HEK293 (cell line): ENCODE measurements around the gene TRPC4AP.

Experiments used
- CTCF ChIA-PET: fragments of 350-600 bp; formaldehyde crosslinking; extraction: SDS; loops from one replicate; lab custom pipeline; 2021; ENCODE audit warnings: antibody characterized with exemption; lab: Yijun Ruan, JAX
- POLR2A ChIA-PET: fragments of 300-600 bp; formaldehyde crosslinking; extraction: SDS; loops from one replicate; lab custom pipeline; 2020; ENCODE audit warnings: antibody characterized with exemption, inconsistent platforms; lab: Yijun Ruan, JAX
- H3K27ac ChIP-seq: fragments of 200-500 bp; sonication (Bioruptor generic); 2 replicates; pipeline ENCODE4 v1.5.1; 2014; ENCODE audit warnings: low read depth, low read length, control low read depth, inconsistent platforms; ENCODE audit errors: extremely low read depth
- H3K36me3 ChIP-seq, 2 experiments: fragments of 200-500 bp in 1 of 2; sonication (Bioruptor generic) in 1 of 2; 1 replicate in 1 of 2; 2 replicates in 1 of 2; pipeline ENCODE4 v1.5.1; 2014 to 2017; ENCODE audit warnings: inconsistent platforms in 2 of 2, low read length in 2 of 2; ENCODE audit not compliant: control insufficient read depth in 2 of 2, insufficient read depth in 1 of 2
- H3K4me1 ChIP-seq: fragments of 200-500 bp; sonication (Bioruptor generic); 2 replicates; pipeline ENCODE4 v1.5.1; 2014; ENCODE audit warnings: mild to moderate bottlenecking, low read length, inconsistent platforms; ENCODE audit not compliant: control insufficient read depth, insufficient read depth
- H3K4me3 ChIP-seq: 2 replicates; pipeline ENCODE4 v1.5.1; 2011; ENCODE audit warnings: low read depth, mild to moderate bottlenecking, control low read depth, low read length, moderate library complexity
- H3K9me3 ChIP-seq: fragments of 200-500 bp; sonication (Bioruptor generic); 2 replicates; pipeline ENCODE4 v1.5.1; 2014; ENCODE audit warnings: low read depth, low read length, inconsistent platforms; ENCODE audit not compliant: control insufficient read depth, insufficient read depth
- HIC1 ChIP-seq: fragments of 450-650 bp; formaldehyde crosslinking; IDR thresholded peaks from 2 replicates; pipeline ENCODE4 v1.5.1; 2016; ENCODE audit warnings: missing biosample characterization, missing genetic modification characterization
- KLF1 ChIP-seq: fragments of 450-650 bp; formaldehyde crosslinking; IDR thresholded peaks from 2 replicates; pipeline ENCODE4 v1.5.1; 2016; ENCODE audit warnings: missing biosample characterization, missing genetic modification characterization
- MYNN ChIP-seq: fragments of 450-650 bp; formaldehyde crosslinking; IDR thresholded peaks from 2 replicates; pipeline ENCODE4 v1.5.1; 2016; ENCODE audit warnings: missing biosample characterization, missing genetic modification characterization, borderline replicate concordance
- OVOL3 ChIP-seq: fragments of 450-650 bp; formaldehyde crosslinking; IDR thresholded peaks from 2 replicates; pipeline ENCODE4 v1.5.1; 2016; ENCODE audit warnings: missing biosample characterization, missing genetic modification characterization
- SP2 ChIP-seq: fragments of 450-650 bp; formaldehyde crosslinking; IDR thresholded peaks from 2 replicates; pipeline ENCODE4 v1.5.1; 2016; ENCODE audit warnings: missing biosample characterization, missing genetic modification characterization
- YY1 ChIP-seq: fragments of 450-650 bp; formaldehyde crosslinking; IDR thresholded peaks from 2 replicates; pipeline ENCODE4 v1.5.1; 2018; ENCODE audit warnings: missing biosample characterization, missing genetic modification characterization
- ZBTB10 ChIP-seq: fragments of 450-650 bp; formaldehyde crosslinking; IDR thresholded peaks from 2 replicates; pipeline ENCODE4 v1.5.1; 2016; ENCODE audit warnings: missing biosample characterization, missing genetic modification characterization
- ZBTB11 ChIP-seq: fragments of 450-650 bp; formaldehyde crosslinking; conservative IDR thresholded peaks from 2 replicates; pipeline ENCODE4 v1.5.1; 2016; ENCODE audit warnings: low read depth, missing biosample characterization, missing genetic modification characterization
- ZBTB48 ChIP-seq: fragments of 450-650 bp; formaldehyde crosslinking; IDR thresholded peaks from 2 replicates; pipeline ENCODE4 v1.5.1; 2016; ENCODE audit warnings: missing biosample characterization, missing genetic modification characterization
- ZNF121 ChIP-seq: fragments of 450-650 bp; formaldehyde crosslinking; IDR thresholded peaks from 2 replicates; pipeline ENCODE4 v1.5.1; 2016; ENCODE audit warnings: missing biosample characterization, missing genetic modification characterization
- ZNF16 ChIP-seq: fragments of 450-650 bp; formaldehyde crosslinking; IDR thresholded peaks from 2 replicates; pipeline ENCODE4 v1.5.1; 2016; ENCODE audit warnings: low read depth, missing biosample characterization, missing genetic modification characterization
- ZNF169 ChIP-seq: fragments of 450-650 bp; formaldehyde crosslinking; IDR thresholded peaks from 2 replicates; pipeline ENCODE4 v1.5.1; 2016; ENCODE audit warnings: missing biosample characterization, missing genetic modification characterization
- ZNF174 ChIP-seq: fragments of 450-650 bp; formaldehyde crosslinking; IDR thresholded peaks from 2 replicates; pipeline ENCODE4 v1.5.0; 2017; ENCODE audit warnings: missing biosample characterization, mild to moderate bottlenecking, missing genetic modification characterization
- ZNF2 ChIP-seq: fragments of 450-650 bp; formaldehyde crosslinking; IDR thresholded peaks from 2 replicates; pipeline ENCODE4 v1.5.1; 2016; ENCODE audit warnings: missing biosample characterization, missing genetic modification characterization
- ZNF394 ChIP-seq: fragments of 450-650 bp; formaldehyde crosslinking; IDR thresholded peaks from 2 replicates; pipeline ENCODE4 v1.5.1; 2016; ENCODE audit warnings: missing biosample characterization, missing genetic modification characterization, mild to moderate bottlenecking, moderate library complexity, borderline replicate concordance
- ZNF529 ChIP-seq: fragments of 450-650 bp; formaldehyde crosslinking; IDR thresholded peaks from 2 replicates; pipeline ENCODE4 v1.5.1; 2017; ENCODE audit warnings: missing genetic modification characterization, missing biosample characterization; ENCODE audit not compliant: insufficient replicate concordance
- ZNF624 ChIP-seq: fragments of 450-650 bp; formaldehyde crosslinking; IDR thresholded peaks from 2 replicates; pipeline ENCODE4 v1.5.1; 2017; ENCODE audit warnings: missing biosample characterization, missing genetic modification characterization
- ZNF645 ChIP-seq: fragments of 450-650 bp; formaldehyde crosslinking; IDR thresholded peaks from 2 replicates; pipeline ENCODE4; 2016; ENCODE audit warnings: missing biosample characterization, missing genetic modification characterization
- ZNF704 ChIP-seq: fragments of 450-650 bp; formaldehyde crosslinking; IDR thresholded peaks from 2 replicates; pipeline ENCODE4 v1.5.1; 2016; ENCODE audit warnings: missing biosample characterization, missing genetic modification characterization
- ZNF792 ChIP-seq: fragments of 450-650 bp; formaldehyde crosslinking; IDR thresholded peaks from 2 replicates; pipeline ENCODE4 v1.5.1; 2016; ENCODE audit warnings: missing biosample characterization, missing genetic modification characterization
- ZSCAN4 ChIP-seq: fragments of 450-650 bp; formaldehyde crosslinking; IDR thresholded peaks from 2 replicates; pipeline ENCODE4 v1.5.1; 2017; ENCODE audit warnings: missing biosample characterization, missing genetic modification characterization

The TRPC4AP gene

GRCh38 chr20:34955231-34956040 is 137.2 kb downstream of the TRPC4AP start, which contains the start of the genes GSS and MYH7B:
Gene GSS (minus strand): TSS chr20:34955806. CDS start chr20:34951852, 3,954 bp downstream.
Gene MYH7B (plus strand): TSS chr20:34955868. CDS start chr20:34978006, 22,138 bp downstream.
- POLR2A ChIA-PET = interaction anchor here (0.5 to 2.4 kb wide), 9 partner anchors 10 to 322 kb away, joined by 3 to 13 read pairs (median 3); partner anchors contain the start of genes ACSS2 and GGT7
- H3K27ac ChIP-seq = peak within 1 kb of the TSS; percentile 77
- TF ChIP-seq ZBTB10 (tag by site-specific recombination) (peak; percentile 51), MYNN (tag by site-specific recombination) (no peak), ZBTB11 (tag by site-specific recombination) (no peak; the same call in none of the 2 replicates), ZNF2 (peak; percentile 85; the same call in 1 of the 2 replicates), OVOL3 (tag by site-specific recombination) (peak; percentile 88), ZNF704 (no peak), ZNF121 (tag by site-specific recombination) (peak; percentile 94), ZSCAN4 (tag by site-specific recombination) (0 out of 2 replicates have a peak, but pooled peaks have one; percentile 36), ZNF792 (tag by site-specific recombination) (no peak), SP2 (tag by site-specific recombination) (peak; percentile 93), YY1 (tag by site-specific recombination) (no peak), ZNF174 (tag by site-specific recombination) (no peak), ZBTB48 (tag by site-specific recombination) (peak; percentile 89), HIC1 (peak; percentile 32; the same call in 1 of the 2 replicates), ZNF624 (tag by site-specific recombination) (no peak), ZNF169 (tag by site-specific recombination) (no peak), ZNF394 (peak; percentile 88), ZNF645 (tag by site-specific recombination) (no peak), ZNF16 (tag by site-specific recombination) (no peak), KLF1 (peak; percentile 56), ZNF529 (tag by site-specific recombination) (no peak)

More at GRCh38 chr20:34955231-34956040, 137.2 kb downstream of the TRPC4AP start, which contains the start of the genes GSS and MYH7B:
- CTCF ChIA-PET = interaction anchor here (0.6 to 5.1 kb wide), 3 partner anchors 81 to 241 kb away, joined by 3 to 40 read pairs (median 3); partner anchors contain the start of gene GGT7
- peaks cover 0 to 15% of the 10 kb centered on the region in 2 experiments; a peak in 1 of 3 replicates for H3K36me3 ChIP-seq
- no peaks in the 10 kb centered on the region; the same call in 1 of the 2 replicates for H3K4me1 ChIP-seq
- no peaks in the 10 kb centered on the region for H3K9me3 ChIP-seq
- peak within 1 kb of the TSS; percentile 73 for H3K4me3 ChIP-seq
